DMS53 (cell line): ENCODE measurements around the gene ENC1.
A peak's percentile ranks its signal among the peaks of the same experiment; 100 is the strongest.
"Not testable (repeated sequence)": the region's sequence is repeated elsewhere in the genome, so short reads cannot be mapped to it uniquely, and the experiment has no call there.

Experiments used
- DNase-seq: peaks from one replicate; lab custom pipeline; 2025; lab: John Stamatoyannopoulos, UW

ENC1 gene

GRCh38 chr5:74640450-74640953 is at the start of gene ENC1:
TSS of gene ENC1 (minus strand) at chr5:74640728. CDS start at chr5:74636485, 4,243 bp downstream.
- peak; percentile 95 for DNase-seq

GRCh38 chr5:74686962-74687751 is 46.6 kb upstream of the ENC1 start:
- DNase-seq = no peak

GRCh38 chr5:74685979-74686631 is 45.6 kb upstream of the ENC1 start:
- DNase-seq = no peak

- peak; percentile 96 for DNase-seq
Observed at GRCh38 chr5:74684900-74685851, 44.6 kb upstream of the ENC1 start, which contains the start of gene HEXB. TSS of gene HEXB (plus strand) at chr5:74685233. CDS start at chr5:74685261, 28 bp downstream.

GRCh38 chr5:74679966-74680365 is 39.4 kb upstream of the ENC1 start:
- DNase-seq = no peak

GRCh38 chr5:74679300-74679699 is 38.8 kb upstream of the ENC1 start:
- not testable (repeated sequence) for DNase-seq

GRCh38 chr5:74678123-74678522 is 37.6 kb upstream of the ENC1 start:
- not testable (repeated sequence) for DNase-seq

- not testable (repeated sequence) for DNase-seq
Observed at GRCh38 chr5:74676466-74676865, 35.9 kb upstream of the ENC1 start.

GRCh38 chr5:74673011-74673790 is 32.7 kb upstream of the ENC1 start:
- DNase-seq = peak; percentile 70

GRCh38 chr5:74672215-74672877 is 31.8 kb upstream of the ENC1 start:
- DNase-seq = no peak

GRCh38 chr5:74670396-74671038 is 30.0 kb upstream of the ENC1 start:
- no peak for DNase-seq

- no peak for DNase-seq
Observed at GRCh38 chr5:74669821-74670220, 29.3 kb upstream of the ENC1 start.

GRCh38 chr5:74667396-74667795 is 26.9 kb upstream of the ENC1 start:
- no peak for DNase-seq

- DNase-seq = no peak
Observed at GRCh38 chr5:74665816-74666215, 25.3 kb upstream of the ENC1 start.

GRCh38 chr5:74665273-74665672 is 24.7 kb upstream of the ENC1 start:
- DNase-seq = no peak

- DNase-seq = no peak
Observed at GRCh38 chr5:74664551-74664950, 24.0 kb upstream of the ENC1 start.

GRCh38 chr5:74660873-74661272 is 20.3 kb upstream of the ENC1 start:
- DNase-seq = no peak

- DNase-seq = no peak
Observed at GRCh38 chr5:74660140-74660539, 19.6 kb upstream of the ENC1 start.

GRCh38 chr5:74659172-74659571 is 18.6 kb upstream of the ENC1 start:
- no peak for DNase-seq

GRCh38 chr5:74657165-74657564 is 16.6 kb upstream of the ENC1 start:
- no peak for DNase-seq
